Endometrial microvascular endothelial cells (primary cell): ENCODE data around the gene HEPHL1. TPM values are rescaled to one million over a fixed set of nuclear protein-coding genes. Genes with fewer than 3 reads are reported as not detected.

Experiments
- total RNA-seq: library from RNA; depleted of rRNA; stranded (reverse); fragments of >200 nt; gene quantifications from one replicate; pipeline ENCODE4 v1.2.3, GENCODE V29; 2015; ENCODE audit errors: inconsistent ontology term

The HEPHL1 gene
- total RNA-seq, 1 donor from 2014 or later = not detected

Other genes with a start within 250 kb of the HEPHL1 start
- gene MED17, start 237.1 kb upstream of the HEPHL1 start, total RNA-seq = 30.4 TPM
- not detected for gene VSTM5, start 170.7 kb upstream of the HEPHL1 start, total RNA-seq
- gene PANX1, start 107.5 kb downstream of the HEPHL1 start, total RNA-seq = 51.0 TPM